ENCODE measurements around the gene KIF1A. TPM values are rescaled to one million over a fixed set of nuclear protein-coding genes. Genes with fewer than 3 reads are reported as not detected.

KIF1A gene
- total RNA-seq, 1 donor from 2014 or later: 146 TPM

- DNase-seq (ENCODE audit: low spot score in 2 of 2) (no peak), FAIRE-seq (no peak)
Observed at GRCh38 chr2:240806006-240806405, 14.0 kb downstream of the KIF1A start.

- DNase-seq (ENCODE audit: low spot score in 2 of 2) (no peak), FAIRE-seq (no peak)
Observed at GRCh38 chr2:240803191-240803590, 16.8 kb downstream of the KIF1A start.

GRCh38 chr2:240799033-240799820 lies 20.8 kb downstream of the KIF1A start:
- FAIRE-seq: no peak
- no peak for DNase-seq (ENCODE audit: low spot score in 2 of 2)

GRCh38 chr2:240798327-240798905 lies 21.6 kb downstream of the KIF1A start:
- no peak for FAIRE-seq

GRCh38 chr2:240797914-240798313 lies 22.1 kb downstream of the KIF1A start:
- FAIRE-seq: no peak
- DNase-seq (ENCODE audit: low spot score in 2 of 2): no peak

More at GRCh38 chr2:240798327-240798905, 21.6 kb downstream of the KIF1A start:
- DNase-seq (ENCODE audit: low spot score in 2 of 2): no peak

- DNase-seq (ENCODE audit: low spot score in 2 of 2) (no peak), FAIRE-seq (no peak)
Observed at GRCh38 chr2:240797500-240797895, 22.5 kb downstream of the KIF1A start.

GRCh38 chr2:240796543-240797499 lies 23.2 kb downstream of the KIF1A start:
- no peak for DNase-seq (ENCODE audit: low spot score in 2 of 2)
- FAIRE-seq: no peak

GRCh38 chr2:240795916-240796510 lies 24.0 kb downstream of the KIF1A start:
- FAIRE-seq (no peak), DNase-seq (ENCODE audit: low spot score in 2 of 2) (no peak)

GRCh38 chr2:240795454-240795853 lies 24.6 kb downstream of the KIF1A start:
- FAIRE-seq (no peak), DNase-seq (ENCODE audit: low spot score in 2 of 2) (no peak)

- no peak for FAIRE-seq
- no peak for DNase-seq (ENCODE audit: low spot score in 2 of 2)
Observed at GRCh38 chr2:240794178-240794721, 25.8 kb downstream of the KIF1A start.

- no peak for DNase-seq (ENCODE audit: low spot score in 2 of 2)
- FAIRE-seq: no peak
Observed at GRCh38 chr2:240793313-240794177, 26.5 kb downstream of the KIF1A start.

- DNase-seq (ENCODE audit: low spot score in 2 of 2) (no peak), FAIRE-seq (no peak)
Observed at GRCh38 chr2:240792629-240793312, 27.2 kb downstream of the KIF1A start.

GRCh38 chr2:240791821-240792628 lies 28.0 kb downstream of the KIF1A start:
- FAIRE-seq: no peak
- DNase-seq (ENCODE audit: low spot score in 2 of 2): no peak

- FAIRE-seq (no peak), DNase-seq (ENCODE audit: low spot score in 2 of 2) (no peak)
Observed at GRCh38 chr2:240791221-240791800, 28.7 kb downstream of the KIF1A start.

- FAIRE-seq: no peak
- DNase-seq (ENCODE audit: low spot score in 2 of 2): no peak
Observed at GRCh38 chr2:240790370-240791220, 29.4 kb downstream of the KIF1A start.

GRCh38 chr2:240789501-240790369 lies 30.3 kb downstream of the KIF1A start:
- DNase-seq (ENCODE audit: low spot score in 2 of 2): no peak
- FAIRE-seq: no peak

All from frontal cortex (tissue), 4 donors.